Fibroblast of skin of abdomen (primary cell): Measurements from ENCODE around the gene CD99L2.

Source experiments
- DNase-seq: peaks from one replicate; pipeline ENCODE4 v3.0.0-alpha.2; 2013

Gene CD99L2

DNA sequence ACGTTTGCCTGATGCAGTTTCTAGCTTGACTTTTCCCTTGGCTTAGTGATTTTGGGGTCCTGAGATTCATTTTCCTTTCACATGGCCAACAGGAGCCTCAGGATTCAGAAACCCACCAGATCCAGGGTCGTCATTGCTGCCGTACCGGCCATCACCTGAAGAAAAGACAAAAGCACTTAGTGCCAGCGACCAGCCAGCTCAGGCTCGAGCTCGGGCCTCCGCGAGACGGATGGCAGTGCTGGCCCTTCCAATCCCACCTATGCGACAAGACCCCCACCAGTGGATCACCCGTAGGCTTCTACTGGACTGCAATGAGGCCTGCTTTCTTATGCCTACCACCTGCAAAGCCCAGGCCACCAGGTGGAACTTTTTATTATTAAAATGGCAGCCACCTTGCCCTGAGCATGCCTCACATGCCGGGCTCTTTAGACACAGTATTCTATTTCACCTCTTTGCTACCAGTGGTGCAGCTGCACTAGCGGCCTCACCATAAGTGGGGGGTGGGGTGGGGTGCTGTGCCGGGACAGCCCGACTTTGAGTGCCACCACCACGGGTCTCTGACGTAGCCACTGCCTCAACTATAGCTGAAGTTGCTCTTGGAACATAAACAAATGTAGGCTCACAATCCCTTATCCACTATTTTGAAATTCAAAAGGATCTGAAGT, 121.0 kb downstream of the CD99L2 start:
- no peak for DNase-seq

DNA sequence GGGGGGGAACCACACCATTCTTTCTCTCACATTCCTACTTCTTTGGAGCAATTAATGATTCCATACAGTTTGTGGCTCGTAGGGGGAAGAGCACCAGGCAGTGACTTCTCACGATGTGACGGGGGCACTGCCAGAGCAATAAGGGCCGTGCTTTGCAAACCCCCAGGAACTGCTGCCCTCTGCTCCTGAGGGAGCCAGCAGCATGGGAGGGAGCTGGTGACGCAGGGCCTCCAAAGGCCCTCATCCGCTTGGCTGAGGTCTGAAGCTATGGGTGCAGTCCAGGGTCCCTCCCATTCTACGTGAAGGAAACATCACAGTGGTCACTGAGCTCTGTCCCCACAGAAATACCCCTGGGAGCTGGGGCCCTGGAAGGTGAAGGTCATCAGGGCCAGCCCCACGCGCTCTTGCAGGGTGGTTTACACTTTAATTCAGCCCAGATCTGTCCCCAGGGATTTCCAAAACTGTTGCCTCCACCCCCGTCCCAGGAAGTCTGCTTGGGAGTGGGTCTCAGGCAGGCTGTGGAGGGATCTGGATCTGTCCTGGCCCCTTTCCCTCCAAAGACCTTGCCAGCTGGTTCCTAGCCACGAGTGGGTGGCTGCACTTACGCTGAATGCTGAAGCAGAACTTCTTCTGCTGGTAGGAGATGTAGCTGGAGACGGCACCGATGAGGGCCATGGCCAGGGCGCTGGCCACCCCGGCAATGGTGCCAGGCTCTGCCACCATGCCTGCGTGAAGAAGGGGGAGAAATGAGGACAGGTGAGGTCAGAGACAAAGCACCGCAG, 122.7 kb downstream of the CD99L2 start:
- no peak for DNase-seq

DNA sequence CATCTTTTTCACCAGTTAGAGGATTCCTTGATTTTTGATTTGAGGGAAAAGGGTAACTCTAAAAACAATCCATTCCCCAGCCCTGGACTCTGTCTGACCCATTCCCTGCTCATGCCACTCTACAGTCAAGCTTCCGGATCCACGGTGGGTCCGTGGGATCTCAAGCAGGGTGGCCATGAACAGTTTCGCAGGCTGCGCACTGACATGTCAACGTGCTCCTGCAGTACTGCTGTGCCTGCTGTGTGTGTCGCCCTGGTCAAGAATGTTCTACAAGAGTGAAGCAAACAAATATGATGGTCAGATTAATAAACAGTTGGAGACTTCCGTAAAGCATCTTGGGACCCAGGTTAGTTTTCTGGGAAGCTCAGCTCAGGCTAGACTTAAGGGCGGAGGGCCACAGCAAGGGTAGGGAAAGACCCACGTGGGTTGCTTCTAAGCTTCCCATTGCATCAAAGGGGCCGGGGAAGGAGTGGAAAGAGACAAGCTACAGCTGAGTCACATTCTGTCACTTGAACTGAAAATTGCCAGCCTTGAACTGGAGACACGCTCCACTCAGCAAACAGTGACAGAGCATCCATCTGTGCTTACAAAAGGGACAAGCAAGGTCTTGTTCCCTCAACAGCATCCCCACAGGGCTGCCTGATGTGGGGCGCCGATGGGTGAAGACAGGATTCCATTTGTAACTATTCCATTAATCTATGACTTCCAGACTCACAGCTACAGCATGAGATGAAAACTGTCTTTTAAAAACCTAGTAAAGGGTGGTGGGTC, 123.5 kb downstream of the CD99L2 start:
- no peak for DNase-seq

DNA sequence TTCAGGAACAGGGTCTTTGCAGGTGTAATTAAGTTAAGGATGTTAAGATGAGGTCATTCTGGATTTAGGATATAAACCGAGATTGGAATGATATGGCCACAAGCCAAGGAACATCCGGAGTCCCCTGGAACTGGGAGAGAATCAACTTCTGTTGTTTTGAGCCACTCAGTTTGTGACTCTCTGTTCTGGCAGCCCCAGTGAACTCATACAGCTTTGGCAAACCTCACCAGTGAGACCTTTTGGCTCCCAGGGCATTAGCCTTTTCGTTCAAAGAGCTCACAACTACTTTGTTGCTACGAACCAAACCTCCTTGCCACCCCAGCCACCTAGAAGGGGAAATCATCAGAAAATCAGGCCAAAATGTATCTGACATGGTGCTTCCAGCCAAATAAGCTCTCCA, 124.8 kb downstream of the CD99L2 start:
- DNase-seq, result no peak

DNA sequence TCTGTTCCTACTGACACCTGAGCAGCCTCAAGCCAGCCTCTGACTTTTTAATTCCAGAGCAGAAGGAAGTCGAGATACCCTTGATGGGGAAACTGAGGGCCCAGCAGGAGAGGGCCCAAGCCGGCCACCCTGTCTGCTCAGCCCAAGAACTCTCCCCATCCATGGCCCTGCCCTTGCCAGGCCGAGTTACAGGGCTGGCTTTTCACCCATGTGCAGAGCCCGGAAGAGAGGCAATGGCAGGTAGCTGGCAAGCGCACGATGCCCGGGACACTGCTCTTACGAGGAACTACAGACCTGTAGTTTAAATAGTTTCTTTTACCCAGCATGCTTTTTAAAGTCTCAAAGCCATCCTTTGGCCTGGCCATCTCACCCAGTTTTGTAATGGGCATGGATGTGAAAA, 125.4 kb downstream of the CD99L2 start:
- DNase-seq, result no peak

DNA sequence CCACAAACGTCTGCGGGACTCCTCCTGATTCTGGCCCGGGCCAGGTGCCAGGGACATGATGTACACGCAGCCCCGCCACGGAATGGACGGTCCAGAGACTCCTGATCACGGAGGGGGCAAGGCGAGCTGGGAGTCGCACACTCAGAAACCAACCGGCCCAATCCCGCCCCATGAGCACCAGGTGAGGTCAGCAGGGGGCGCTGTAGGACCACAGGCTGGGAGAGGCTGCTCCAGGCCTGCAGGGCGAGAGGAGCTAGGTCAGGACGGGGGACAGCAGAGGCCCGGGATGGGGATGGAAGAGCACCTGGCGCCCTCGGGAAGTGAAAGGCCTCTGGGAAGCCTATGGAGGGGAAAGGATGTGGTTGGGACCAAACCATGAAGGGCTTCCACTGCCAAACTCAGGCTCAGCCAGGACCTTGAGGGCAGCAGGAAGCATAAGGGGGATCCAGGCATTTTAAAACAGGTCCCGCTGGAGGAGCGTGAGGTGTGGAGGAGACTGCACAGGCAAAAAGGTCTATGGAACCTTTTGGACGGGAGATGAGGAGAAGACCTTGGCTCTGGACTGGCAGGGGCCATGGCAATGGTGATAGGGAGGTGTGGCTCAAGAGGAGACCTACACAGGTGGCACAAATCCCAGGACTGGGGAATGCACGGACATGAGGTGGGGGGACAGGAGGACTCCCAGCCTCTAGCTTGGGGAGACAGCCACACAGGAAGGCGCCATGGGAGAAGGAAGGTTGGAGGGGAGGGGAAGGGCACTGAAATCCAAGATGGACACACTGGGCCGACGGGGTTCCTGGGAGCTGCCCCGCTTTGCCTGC, 126.1 kb downstream of the CD99L2 start:
- peak; percentile 56 for DNase-seq

DNA sequence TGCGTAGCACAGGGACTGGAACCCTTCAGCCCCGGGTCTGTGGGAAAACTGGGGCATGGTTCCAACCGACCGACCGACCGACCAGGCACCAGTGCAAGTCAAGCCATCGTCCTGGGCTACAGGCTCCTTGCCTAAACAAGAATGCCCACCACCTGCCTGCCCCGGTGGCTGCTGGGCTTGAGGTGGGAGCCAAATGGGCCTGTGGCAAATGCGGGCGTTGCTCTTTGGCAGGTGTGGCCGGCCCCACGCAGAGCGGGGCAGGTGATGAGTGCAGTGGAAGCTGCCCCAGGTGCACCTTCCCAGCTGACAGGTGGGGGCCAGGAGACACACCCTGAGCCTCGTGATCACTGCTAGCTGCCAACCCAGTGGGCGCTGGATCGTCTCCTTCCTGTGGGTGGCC, 127.4 kb downstream of the CD99L2 start:
- DNase-seq, result no peak

DNA sequence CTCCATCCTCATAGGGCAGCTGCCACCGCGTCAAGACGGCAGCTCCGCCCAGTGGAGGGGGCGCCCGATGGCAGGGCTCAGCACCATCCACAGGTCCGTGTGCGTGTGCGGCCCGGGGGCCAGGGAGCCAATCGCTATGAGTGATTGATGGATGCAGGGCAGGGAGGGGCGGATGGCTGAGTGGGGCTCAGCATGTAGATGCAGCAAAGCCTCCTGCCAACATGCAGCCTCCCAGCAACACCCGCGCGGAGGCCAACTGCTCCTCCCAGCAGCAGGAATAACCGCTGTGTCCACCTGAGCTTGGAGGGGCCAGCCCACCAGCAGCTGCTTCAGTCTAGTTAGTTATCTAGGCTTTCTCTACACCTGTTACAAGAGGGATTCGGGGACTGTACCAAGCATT, 127.8 kb downstream of the CD99L2 start:
- no peak for DNase-seq

DNA sequence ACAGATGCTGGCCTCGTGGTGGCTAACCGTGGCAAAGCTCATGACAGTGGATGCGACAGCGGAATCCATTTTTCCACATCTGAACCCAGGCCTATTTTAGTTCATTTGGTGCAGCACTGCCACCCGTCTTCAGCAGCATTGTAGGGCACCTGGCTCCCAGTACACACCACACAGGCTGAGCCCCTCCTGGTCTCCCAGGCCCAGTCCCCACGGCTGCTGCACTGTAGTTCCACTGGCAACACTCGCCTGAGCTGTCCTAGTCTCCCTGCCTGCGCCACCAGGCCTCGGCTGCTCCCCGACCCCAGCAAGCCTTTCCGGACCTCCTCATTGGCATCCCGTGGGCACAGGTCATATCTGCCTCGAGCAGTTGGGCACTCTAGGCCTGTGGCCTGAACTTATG, 129.1 kb downstream of the CD99L2 start:
- no peak for DNase-seq

DNA sequence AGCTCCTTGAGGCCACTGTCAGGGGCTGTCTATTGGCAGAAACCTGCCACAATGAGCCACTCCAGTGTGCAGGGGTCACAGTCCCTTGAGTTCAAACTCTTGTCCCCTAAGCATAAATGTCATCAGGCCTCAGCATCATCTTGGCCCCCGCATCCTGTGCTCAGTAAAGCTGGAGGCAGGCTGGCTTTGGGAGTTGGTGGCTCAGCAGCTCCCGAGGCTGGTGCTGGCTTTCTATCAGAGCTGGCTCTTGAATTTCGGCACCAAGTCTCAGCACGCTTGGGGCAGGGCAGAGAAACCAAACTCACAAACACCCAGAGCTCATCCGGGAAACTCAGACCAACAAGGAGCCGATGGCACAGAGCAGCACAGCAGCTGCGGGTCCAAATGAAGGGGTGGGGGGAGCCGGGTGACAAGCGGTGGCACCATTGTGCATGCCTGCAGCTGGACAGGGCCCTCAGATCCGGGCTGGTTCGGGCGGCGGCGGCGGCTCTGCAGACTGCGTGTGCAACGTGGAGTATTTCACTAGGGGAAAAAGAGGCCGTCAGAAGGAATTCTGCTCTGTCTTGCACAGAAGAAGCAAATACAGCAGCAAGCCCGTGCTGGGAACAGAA, 129.8 kb downstream of the CD99L2 start:
- DNase-seq, result no peak

DNA sequence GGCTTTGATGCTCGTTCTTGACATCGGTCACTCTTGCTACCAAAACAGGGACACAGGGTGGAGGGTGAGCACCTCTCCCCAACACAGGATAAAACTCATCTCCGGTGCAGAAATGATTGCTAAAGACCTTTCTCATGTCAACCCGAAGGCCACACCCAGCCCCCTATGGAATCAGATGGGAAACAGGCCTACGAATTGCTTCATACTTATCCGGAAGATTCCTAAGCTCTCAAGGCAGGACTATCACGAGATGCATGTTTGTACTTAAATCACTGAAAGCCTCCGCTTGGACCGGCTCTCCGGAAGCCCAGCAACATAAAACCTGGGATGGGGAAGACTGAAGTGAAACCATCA, 130.4 kb downstream of the CD99L2 start:
- DNase-seq, result peak; percentile 23

DNA sequence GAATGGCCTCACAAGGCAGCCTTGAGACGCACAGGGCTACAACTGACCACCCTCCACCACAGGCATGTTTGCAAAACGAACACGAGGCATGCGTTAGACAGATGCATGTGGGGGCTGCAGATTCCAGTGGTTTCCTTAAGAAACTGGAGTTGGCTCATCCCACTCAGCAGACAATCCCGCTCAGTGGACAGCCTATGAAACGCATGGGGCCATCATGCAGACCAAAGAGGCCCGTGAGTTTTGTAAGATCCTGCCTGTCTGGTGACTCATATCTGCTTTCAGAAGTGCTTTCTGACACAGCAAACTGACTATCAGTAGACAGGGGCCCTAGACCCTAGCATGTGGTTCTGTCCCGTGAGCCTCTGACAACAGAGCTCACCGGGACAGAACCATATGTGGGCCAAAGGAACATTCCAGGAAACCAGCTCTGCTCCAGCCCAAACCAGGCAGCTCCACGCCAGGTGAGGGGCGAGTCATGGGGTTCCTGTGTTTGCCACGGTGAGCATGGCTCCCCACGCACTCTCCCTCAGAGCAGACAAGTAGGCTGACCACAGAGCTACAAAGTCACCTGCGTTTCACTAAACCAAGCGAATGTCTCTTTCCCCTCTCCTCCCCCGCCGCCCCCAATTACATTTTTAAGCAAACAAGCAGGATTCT, 130.9 kb downstream of the CD99L2 start:
- peak; percentile 93 for DNase-seq

DNA sequence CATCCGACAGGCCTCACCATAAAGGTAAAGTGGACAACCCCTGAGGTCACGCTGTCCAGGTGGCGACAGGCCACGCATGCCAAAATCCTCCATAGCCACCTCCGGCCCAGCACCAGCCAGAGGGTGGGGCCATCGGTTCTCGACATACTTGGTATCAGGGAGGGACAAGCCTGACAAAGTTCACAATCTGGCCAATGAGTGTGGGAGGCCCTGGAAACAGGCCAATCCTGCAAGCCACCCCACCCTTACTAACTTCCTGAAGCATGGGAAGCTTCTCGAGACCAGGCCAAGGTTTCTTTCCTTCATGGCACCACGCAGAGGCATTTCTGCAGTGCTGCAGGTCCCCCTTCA, 131.4 kb downstream of the CD99L2 start:
- DNase-seq, result no peak

DNA sequence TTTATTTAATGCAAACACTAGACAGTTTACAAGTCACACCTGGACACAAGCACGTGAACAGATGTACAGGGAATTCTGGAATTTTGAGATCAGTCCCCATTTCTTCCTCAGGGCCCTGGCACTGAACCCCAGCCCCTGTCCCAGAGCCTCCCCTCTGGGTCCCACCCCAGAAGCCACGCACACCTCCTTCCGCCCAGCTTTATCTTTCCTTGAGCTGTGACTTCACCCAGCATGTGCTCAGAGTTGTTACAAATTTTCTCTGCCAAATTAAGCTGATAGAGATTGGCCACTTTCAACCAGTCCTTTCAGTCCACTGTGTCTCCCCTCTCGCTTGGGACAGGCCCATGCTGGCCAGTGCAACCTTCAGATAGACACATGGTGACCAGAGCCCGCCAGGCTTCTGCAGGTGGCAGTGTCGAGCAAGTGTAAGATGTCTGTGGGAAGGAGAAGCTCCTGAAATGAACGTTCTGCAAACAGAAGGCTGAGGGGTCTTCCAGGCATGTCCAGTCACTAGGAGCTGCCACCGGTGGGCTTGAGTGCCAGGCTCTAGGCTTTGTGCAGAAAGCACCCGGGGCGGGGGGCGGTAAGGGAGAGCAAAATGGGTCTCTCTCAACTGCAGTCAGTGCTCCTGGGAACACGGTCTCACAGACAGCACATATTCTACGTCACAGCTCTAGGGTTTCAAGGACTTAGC, 132.0 kb downstream of the CD99L2 start:
- no peak for DNase-seq

DNA sequence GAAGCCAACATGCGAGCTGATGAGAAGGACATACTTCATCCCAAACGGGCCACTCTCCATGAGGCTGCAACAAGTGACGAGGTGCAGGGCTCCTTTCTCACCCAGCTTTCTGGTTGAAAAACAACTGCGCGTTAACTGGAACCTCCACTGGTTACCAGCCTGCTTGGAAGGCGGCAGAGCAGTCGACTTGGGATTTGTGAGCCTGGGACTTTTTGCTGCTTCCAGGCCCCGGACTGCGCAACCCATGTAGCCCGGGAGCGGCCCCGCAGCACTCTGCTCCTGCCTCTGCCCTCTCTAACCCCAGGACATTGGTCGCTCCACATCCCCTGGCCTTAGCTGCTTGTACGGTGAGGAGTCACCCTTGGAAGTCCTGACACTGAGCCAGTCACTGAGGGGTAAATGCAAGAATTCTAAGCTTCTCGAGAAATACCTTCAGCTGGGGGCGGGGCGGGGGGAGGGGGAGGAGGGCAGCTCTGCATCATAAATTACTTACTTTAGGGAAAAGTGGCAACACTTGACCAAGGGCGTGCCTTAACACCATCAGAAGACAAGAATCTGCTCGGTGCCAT, 132.6 kb downstream of the CD99L2 start:
- DNase-seq, result no peak

DNA sequence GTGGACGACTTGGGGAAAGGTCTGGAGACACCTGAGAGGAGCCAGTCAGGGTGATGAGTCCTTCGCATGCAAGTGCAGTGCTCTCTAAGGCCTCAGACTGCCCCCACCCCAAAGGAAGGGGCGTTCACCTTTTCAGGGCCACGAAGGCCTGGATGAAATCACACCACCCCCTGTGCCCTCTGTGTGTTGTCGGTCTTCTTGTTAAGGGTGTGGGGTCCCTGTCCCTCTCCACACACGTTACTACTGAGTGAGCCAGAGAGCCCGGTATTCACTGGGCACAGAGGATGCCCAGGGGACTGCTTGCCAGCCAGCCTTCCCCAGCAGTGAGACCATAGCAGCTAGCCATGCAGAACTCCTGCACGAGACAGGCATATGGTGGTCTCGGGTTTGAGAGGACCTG, 133.2 kb downstream of the CD99L2 start:
- DNase-seq, result no peak

DNA sequence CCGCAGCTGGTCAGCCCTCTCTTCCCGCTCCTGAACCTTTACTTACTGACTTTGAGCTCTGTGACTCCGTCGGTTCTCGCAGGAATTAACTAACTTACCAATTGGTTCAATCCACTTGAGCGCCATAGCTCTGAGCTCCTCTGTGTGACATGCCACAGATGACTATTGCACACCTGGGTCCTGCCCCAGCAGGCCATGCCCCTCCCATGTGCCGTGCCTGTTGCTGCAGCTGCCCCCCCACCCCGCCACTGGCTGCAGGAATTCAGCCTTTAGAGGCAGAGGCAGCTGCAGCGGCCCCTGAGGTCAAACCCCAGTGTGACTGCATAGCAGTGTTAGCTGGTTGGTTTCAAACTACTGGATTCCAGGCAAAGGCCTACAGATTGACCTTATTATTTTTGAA, 134.7 kb downstream of the CD99L2 start:
- DNase-seq, result no peak

DNA sequence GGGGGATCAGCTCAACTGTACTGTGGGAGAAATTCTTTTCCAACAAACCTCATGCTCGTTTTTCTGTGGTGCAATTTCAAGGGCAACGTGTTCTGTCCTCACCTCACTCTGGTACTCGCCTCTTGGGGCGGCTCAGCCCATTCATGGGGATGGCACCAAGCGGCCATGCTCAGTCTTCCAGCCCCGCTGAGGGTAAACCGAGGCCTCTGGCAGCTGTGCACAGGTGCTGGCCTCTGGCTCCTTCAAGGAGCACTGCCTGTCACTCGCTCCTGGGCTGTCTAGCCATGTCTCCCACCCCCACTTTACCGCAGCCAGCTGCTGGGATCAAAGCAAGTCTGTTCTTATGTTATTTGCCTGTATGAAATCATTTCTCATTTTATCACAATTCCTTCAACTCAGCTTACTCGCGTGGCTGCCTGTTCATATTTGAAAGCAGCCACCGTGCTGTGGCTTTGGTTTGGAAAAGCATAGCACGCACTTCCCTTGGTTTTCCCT, 135.1 kb downstream of the CD99L2 start:
- DNase-seq, result no peak

DNA sequence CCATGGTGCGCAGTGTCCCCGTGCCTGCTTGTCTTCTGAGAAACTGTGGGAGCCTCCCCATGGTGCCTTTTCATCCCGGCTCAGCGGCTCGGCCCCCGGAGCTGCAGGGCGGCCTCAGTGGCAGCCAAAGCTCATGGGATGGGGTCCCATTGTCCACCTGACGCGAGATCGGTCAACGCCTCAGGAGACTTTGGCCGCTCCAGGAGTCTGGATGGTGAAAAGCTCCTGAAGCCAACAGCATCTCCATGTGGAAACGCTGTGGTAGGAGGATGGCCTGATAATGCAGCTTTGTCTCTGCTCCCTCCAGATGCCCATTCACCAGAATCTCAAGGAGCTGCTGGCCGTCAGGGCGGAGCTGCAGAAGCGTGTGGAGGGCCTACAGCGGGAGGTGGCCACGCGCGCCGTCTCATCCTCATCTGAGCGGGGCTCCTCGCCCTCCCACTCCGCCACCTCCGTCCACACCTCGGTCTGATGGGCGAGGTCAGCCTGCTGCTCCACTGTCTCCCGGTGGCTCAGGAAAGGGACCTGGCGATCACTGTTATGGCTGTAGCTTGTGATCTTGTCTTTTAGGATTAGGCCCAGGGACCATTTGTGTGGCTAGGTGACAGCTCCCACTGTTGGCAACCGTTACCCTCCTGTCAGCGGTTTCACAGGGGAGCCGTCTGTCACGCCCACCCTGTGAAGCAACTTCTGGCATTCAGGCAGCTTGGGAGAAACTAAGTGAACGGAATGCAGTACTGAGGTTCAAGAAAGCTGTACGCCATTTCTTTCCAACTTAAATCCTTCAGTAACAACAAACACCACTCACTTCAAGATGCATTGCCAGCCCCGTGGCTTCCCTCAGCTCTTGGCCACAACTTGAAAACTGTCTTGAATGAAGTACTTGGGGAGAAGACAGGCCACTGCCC, 136.0 kb downstream of the CD99L2 start:
- DNase-seq, result no peak

DNA sequence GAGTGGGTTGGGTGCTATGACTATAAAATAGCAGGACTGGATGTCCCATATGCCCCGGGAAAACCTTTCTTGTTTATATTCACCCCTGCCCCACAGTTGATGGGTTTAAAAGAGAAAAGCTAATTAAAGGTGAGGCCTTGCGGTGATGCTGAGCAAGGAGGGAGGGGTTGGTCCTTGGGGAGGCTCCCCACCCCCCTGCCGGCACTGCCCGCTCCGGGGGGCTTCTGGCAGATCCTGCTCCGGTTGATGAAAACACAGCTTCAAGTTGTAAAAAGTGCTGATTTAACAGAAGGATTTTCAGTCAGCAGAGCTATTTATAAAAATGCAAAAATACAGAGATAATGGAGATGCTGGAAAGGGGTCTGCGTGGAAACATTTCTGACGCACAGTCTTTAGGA, 136.7 kb downstream of the CD99L2 start:
- no peak for DNase-seq
